22Rv1 (cell line): Measurements from ENCODE around the gene CA10.

Experiments used
- CTCF ChIP-seq: fragments of 450-650 bp; IDR thresholded peaks from 2 replicates; pipeline ENCODE4 v1.5.1; 2017; ENCODE audit warnings: mild to moderate bottlenecking
- ZFX ChIP-seq: fragments of 450-650 bp; IDR thresholded peaks from 2 replicates; pipeline ENCODE4 v1.6.1; 2017; ENCODE audit warnings: antibody characterized with exemption, borderline replicate concordance

DNA sequence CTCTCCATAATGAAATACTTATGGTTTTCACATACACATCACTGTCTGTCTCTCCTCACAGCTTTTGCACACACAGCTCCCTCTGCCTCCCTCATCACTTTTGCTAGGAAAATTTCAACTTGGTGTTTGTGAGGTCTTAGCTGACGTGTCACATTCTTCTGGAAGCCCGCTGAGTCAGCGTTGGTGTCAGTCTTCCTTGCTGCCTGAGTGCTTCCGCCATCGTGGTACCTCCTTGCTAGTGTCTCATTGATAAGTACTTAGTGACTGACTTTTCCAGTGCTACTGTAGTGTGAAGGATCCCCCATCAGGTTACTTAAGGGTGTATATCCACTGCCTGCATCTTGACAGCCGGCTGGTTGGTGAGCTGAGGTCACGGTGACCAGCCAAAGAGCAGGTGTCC lies 33.5 kb downstream of the CA10 start:
- TF ChIP-seq CTCF (no peak), ZFX (no peak)
